ENCODE measurements around the gene TAOK3.

DNA sequence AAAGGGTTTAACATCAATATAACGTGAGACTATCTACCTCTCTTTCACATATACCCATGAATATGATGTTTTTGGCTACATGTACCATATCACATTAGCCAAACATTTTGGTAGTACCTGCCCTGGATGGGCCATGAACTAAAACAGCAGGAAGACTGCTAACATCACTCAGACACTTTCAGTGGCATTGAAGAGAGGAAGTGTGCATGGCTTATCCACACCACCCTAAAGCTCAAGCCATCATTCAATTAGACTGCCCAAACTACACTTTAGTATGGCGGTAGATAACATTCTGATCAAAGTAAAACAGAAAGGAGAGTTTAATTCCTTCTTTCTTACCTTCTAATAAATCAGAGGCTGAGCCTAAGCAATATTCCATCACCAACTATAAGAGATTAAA, 133.8 kb downstream of the TAOK3 start:
- TF ChIP-seq EZH2 (IDR thresholded peaks at IDR 0.05) (no peak), FOXP2 (optimal IDR thresholded peaks at IDR 0.05; ENCODE audit: control extremely low read depth, extremely low read length, insufficient read depth) (no peak), POLR2AphosphoS5 (IDR thresholded peaks at IDR 0.05; ENCODE audit: borderline replicate concordance, low read depth, low read length) (no peak)
